H9 (cell line): ENCODE measurements around the gene TMEM187. TPM values are rescaled to one million over a fixed set of nuclear protein-coding genes. Genes with fewer than 3 reads are reported as not detected.

Source experiments
- DNase-seq: peaks from one replicate; pipeline ENCODE4 v3.0.0-alpha.2; 2017
- H2AFZ ChIP-seq: one replicate; pipeline ENCODE4 v1.6.1; 2013; ENCODE audit warnings: mild to moderate bottlenecking, low read length, control low read depth, moderate library complexity
- H2AK5ac ChIP-seq: 2 replicates; pipeline ENCODE4 v1.6.1; 2013; ENCODE audit warnings: low read length, control low read depth, mixed read lengths; ENCODE audit not compliant: insufficient read length
- H2BK120ac ChIP-seq: one replicate; pipeline ENCODE4 v1.6.1; 2013; ENCODE audit warnings: low read depth, mild to moderate bottlenecking, low read length, control low read depth, inconsistent platforms; ENCODE audit not compliant: poor library complexity, severe bottlenecking
- H2BK12ac ChIP-seq: 2 replicates; pipeline ENCODE4 v1.6.1; 2013; ENCODE audit warnings: low read length, control low read depth, mixed read lengths, low read depth; ENCODE audit not compliant: insufficient read length
- H2BK15ac ChIP-seq: 2 replicates; pipeline ENCODE4 v1.6.1; 2013; ENCODE audit warnings: low read depth, low read length, control low read depth
- H2BK20ac ChIP-seq: one replicate; pipeline ENCODE4 v1.6.1; 2013; ENCODE audit warnings: low read depth, mild to moderate bottlenecking, low read length, control low read depth, inconsistent platforms; ENCODE audit not compliant: poor library complexity, severe bottlenecking
- H2BK5ac ChIP-seq: 2 replicates; pipeline ENCODE4 v1.6.1; 2013; ENCODE audit warnings: low read length, control low read depth, mixed read lengths; ENCODE audit not compliant: insufficient read length
- H3K14ac ChIP-seq: 2 replicates; pipeline ENCODE4 v1.6.1; 2013; ENCODE audit warnings: low read length, control low read depth; ENCODE audit not compliant: insufficient read depth
- H3K18ac ChIP-seq: 2 replicates; pipeline ENCODE4 v1.6.1; 2013; ENCODE audit warnings: low read depth, mild to moderate bottlenecking, mixed read lengths, low read length, control low read depth; ENCODE audit not compliant: insufficient read length
- H3K23ac ChIP-seq: 2 replicates; pipeline ENCODE4 v1.6.1; 2013; ENCODE audit warnings: low read length, control low read depth, mixed read lengths, low read depth; ENCODE audit not compliant: insufficient read length
- H3K23me2 ChIP-seq: 2 replicates; pipeline ENCODE4 v1.6.1; 2013; ENCODE audit warnings: low read depth, mild to moderate bottlenecking, mixed read lengths, low read length, control low read depth; ENCODE audit not compliant: insufficient read length, poor library complexity, severe bottlenecking
- H3K27ac ChIP-seq: 2 replicates; pipeline ENCODE4 v1.5.1; 2013; ENCODE audit warnings: low read length, control low read depth, mixed read lengths, low read depth; ENCODE audit not compliant: insufficient read length
- H3K27me3 ChIP-seq: 2 replicates; pipeline ENCODE4 v1.6.1; 2013; ENCODE audit warnings: low read length, control low read depth, inconsistent platforms; ENCODE audit not compliant: insufficient read depth
- H3K4ac ChIP-seq: 2 replicates; pipeline ENCODE4 v1.6.1; 2013; ENCODE audit warnings: low read depth, mild to moderate bottlenecking, control low read depth, inconsistent platforms, low read length, moderate library complexity
- H3K4me1 ChIP-seq: 2 replicates; pipeline ENCODE4 v1.6.1; 2013; ENCODE audit warnings: low read length, control low read depth, inconsistent platforms; ENCODE audit not compliant: insufficient read depth
- H3K4me2 ChIP-seq: 2 replicates; pipeline ENCODE4 v1.6.1; 2013; ENCODE audit warnings: low read length, control low read depth, mixed read lengths; ENCODE audit not compliant: insufficient read length, insufficient read depth
- H3K56ac ChIP-seq: 2 replicates; pipeline ENCODE4 v1.6.1; 2013; ENCODE audit warnings: low read depth, mild to moderate bottlenecking, mixed read lengths, low read length, control low read depth; ENCODE audit not compliant: insufficient read length
- H3K79me1 ChIP-seq: 2 replicates; pipeline ENCODE4 v1.6.1; 2013; ENCODE audit warnings: low read depth, mild to moderate bottlenecking, moderate library complexity, low read length, control low read depth, inconsistent platforms; ENCODE audit not compliant: insufficient read depth, poor library complexity, severe bottlenecking
- H3K79me2 ChIP-seq: 2 replicates; pipeline ENCODE4 v1.6.1; 2013; ENCODE audit warnings: low read length, control low read depth, inconsistent platforms; ENCODE audit not compliant: insufficient read depth
- H3K9ac ChIP-seq: 2 replicates; pipeline ENCODE4 v1.6.1; 2013; ENCODE audit warnings: low read length, control low read depth, mixed read lengths; ENCODE audit not compliant: insufficient read length; ENCODE audit errors: extremely low read depth
- H3K9me3 ChIP-seq: one replicate; pipeline ENCODE4 v1.6.1; 2013; ENCODE audit warnings: low read depth, low read length, inconsistent platforms; ENCODE audit not compliant: control insufficient read depth
- H3T11ph ChIP-seq: one replicate; pipeline ENCODE4 v1.6.1; 2013; ENCODE audit warnings: mild to moderate bottlenecking, low read length, control low read depth, inconsistent platforms
- H4K20me1 ChIP-seq: one replicate; pipeline ENCODE4 v1.6.1; 2013; ENCODE audit not compliant: control insufficient read depth, insufficient read length, insufficient read depth
- H4K5ac ChIP-seq: 2 replicates; pipeline ENCODE4 v1.6.1; 2013; ENCODE audit warnings: low read depth, mild to moderate bottlenecking, mixed read lengths, low read length, control low read depth; ENCODE audit not compliant: insufficient read length
- H4K8ac ChIP-seq: replicated peaks from 2 replicates; pipeline ENCODE4 v1.6.1; 2013; ENCODE audit warnings: low read length, control low read depth, mixed read lengths, low read depth; ENCODE audit not compliant: insufficient read length
- H4K91ac ChIP-seq: 2 replicates; pipeline ENCODE4 v1.6.1; 2013; ENCODE audit warnings: low read depth, mild to moderate bottlenecking, moderate library complexity, mixed read lengths, low read length, control low read depth; ENCODE audit not compliant: insufficient read length
- H3K27ac Mint-ChIP-seq, 3 experiments: 2 replicates in 2 of 3; 3 replicates in 1 of 3; pipeline ENCODE4 v1.8.0; 2020 to 2021; ENCODE audit warnings: mixed read lengths in 3 of 3, mild to moderate bottlenecking in 1 of 3, moderate library complexity in 1 of 3
- H3K27me3 Mint-ChIP-seq: 2 replicates; pipeline ENCODE4 v1.8.0; 2021; ENCODE audit warnings: low read depth, mild to moderate bottlenecking, moderate library complexity, mixed read lengths
- H3K36me3 Mint-ChIP-seq, 3 experiments: 2 replicates in 2 of 3; 3 replicates in 1 of 3; pipeline ENCODE4 v1.8.0; 2020 to 2021; ENCODE audit warnings: low read depth in 3 of 3, mixed read lengths in 3 of 3; ENCODE audit not compliant: insufficient read depth in 1 of 3
- H3K4me1 Mint-ChIP-seq, 2 experiments: 2 replicates each; pipeline ENCODE4 v1.8.0; 2020; ENCODE audit warnings: mixed read lengths in 2 of 2
- H3K4me3 Mint-ChIP-seq, 2 experiments: 2 replicates in 1 of 2; 3 replicates in 1 of 2; pipeline ENCODE4 v1.8.0; 2020 to 2021; ENCODE audit warnings: mild to moderate bottlenecking in 2 of 2, mixed read lengths in 2 of 2, moderate library complexity in 1 of 2
- H3K9me3 Mint-ChIP-seq, 2 experiments: 2 replicates in 1 of 2; 3 replicates in 1 of 2; pipeline ENCODE4 v1.8.0; 2020; ENCODE audit warnings: mild to moderate bottlenecking in 2 of 2, mixed read lengths in 2 of 2, moderate library complexity in 1 of 2
- WGBS: extraction: QIAGEN DNeasy Blood & Tissue Kit; methylation state at CpG from one replicate; pipeline ENCODE4 v1.1.7; 2013; ENCODE audit warnings: missing lambda C conversion rate, low lambda C conversion rate, mixed read lengths; ENCODE audit not compliant: insufficient read length; ENCODE audit errors: extremely low coverage; 5-methylcytosine and 5-hydroxymethylcytosine counted together
- total RNA-seq: library from RNA; stranded (reverse); gene quantifications from 2 replicates; pipeline ENCODE4 v1.2.1, GENCODE V29; 2021
- TF ChIP-seq, protein P1 (sequence below): fragments of 200-600 bp; sonication (generic); conservative IDR thresholded peaks from 3 replicates; pipeline ENCODE4 v1.8.0; 2021; ENCODE audit warnings: antibody characterized with exemption, mild to moderate bottlenecking

Gene TMEM187
- total RNA-seq, 1 experiment from 2014 or later = 2.7 TPM

DNA sequence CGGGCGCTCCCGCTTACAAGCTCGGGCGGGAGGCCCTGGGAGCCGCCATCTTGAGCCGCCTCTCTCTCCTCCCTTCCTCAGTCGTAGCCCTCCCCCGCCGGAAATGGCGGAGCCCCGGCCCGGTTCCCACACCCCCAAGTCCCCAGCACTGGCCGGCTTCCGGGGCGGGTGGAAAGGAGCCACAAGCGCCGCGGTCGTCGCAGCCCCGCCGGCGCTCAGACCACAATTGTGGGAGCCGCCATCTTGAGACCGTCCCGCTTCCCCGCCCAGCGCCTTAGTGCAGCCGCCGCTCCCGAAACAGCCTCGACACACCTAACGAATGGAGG, 1.5 kb upstream of the TMEM187 start:
- no peak overlapping the region for H2BK12ac ChIP-seq
- H4K8ac ChIP-seq = no peak overlapping the region
- H3K18ac ChIP-seq = peak overlapping the region; percentile 100
- H3K4me1 ChIP-seq = peaks cover 4% of the 10 kb centered on the region; the same call in 1 of the 2 replicates
- peaks cover 18% of the 10 kb centered on the region for H3K23me2 ChIP-seq
- H2BK120ac ChIP-seq = peak overlapping the region; percentile 98
- peaks cover 39 to 51% of the 10 kb centered on the region in 2 experiments for H3K4me1 Mint-ChIP-seq
- peaks cover 4 to 7% of the 10 kb centered on the region in 2 experiments; a peak in 3 of 5 replicates for H3K9me3 Mint-ChIP-seq
- H3K9me3 ChIP-seq = no peaks in the 10 kb centered on the region
- H3K36me3 Mint-ChIP-seq = peaks cover 8 to 25% (median 11%) of the 10 kb centered on the region in 3 experiments
- DNase-seq = peak; percentile 74
- H2BK5ac ChIP-seq = peak overlapping the region; percentile 94
- WGBS = no CpG with 5 or more reads among the region's 34 CpGs
- H3K4me3 Mint-ChIP-seq = peak overlapping the region; percentile 100
- no peaks in the 10 kb centered on the region for H3K27me3 ChIP-seq
- H3K56ac ChIP-seq = peak overlapping the region; percentile 83
- H4K5ac ChIP-seq = peak overlapping the region; percentile 88
- H3T11ph ChIP-seq = no peak overlapping the region
- peak overlapping the region; percentile 99 for H3K9ac ChIP-seq
- TF ChIP-seq, protein P1, sequence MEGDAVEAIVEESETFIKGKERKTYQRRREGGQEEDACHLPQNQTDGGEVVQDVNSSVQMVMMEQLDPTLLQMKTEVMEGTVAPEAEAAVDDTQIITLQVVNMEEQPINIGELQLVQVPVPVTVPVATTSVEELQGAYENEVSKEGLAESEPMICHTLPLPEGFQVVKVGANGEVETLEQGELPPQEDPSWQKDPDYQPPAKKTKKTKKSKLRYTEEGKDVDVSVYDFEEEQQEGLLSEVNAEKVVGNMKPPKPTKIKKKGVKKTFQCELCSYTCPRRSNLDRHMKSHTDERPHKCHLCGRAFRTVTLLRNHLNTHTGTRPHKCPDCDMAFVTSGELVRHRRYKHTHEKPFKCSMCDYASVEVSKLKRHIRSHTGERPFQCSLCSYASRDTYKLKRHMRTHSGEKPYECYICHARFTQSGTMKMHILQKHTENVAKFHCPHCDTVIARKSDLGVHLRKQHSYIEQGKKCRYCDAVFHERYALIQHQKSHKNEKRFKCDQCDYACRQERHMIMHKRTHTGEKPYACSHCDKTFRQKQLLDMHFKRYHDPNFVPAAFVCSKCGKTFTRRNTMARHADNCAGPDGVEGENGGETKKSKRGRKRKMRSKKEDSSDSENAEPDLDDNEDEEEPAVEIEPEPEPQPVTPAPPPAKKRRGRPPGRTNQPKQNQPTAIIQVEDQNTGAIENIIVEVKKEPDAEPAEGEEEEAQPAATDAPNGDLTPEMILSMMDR = no peak
- no peak overlapping the region for H2BK20ac ChIP-seq
- peak overlapping the region; percentile 88; the same call in 1 of the 2 replicates for H3K4ac ChIP-seq
- H2AK5ac ChIP-seq = no peak overlapping the region
- peak overlapping the region; percentile 100 for H3K27ac Mint-ChIP-seq
- H3K27ac ChIP-seq = peak overlapping the region; percentile 94
- H2BK15ac ChIP-seq = no peak overlapping the region; the same call in 1 of the 2 replicates
- H2AFZ ChIP-seq = no peak overlapping the region
- H3K4me2 ChIP-seq = peak overlapping the region; percentile 80
- H4K91ac ChIP-seq = peak overlapping the region; percentile 81
- H3K23ac ChIP-seq = no peak overlapping the region
- H3K14ac ChIP-seq = peak overlapping the region; percentile 100
- H3K79me2 ChIP-seq = peaks cover 36% of the 10 kb centered on the region; the same call in 1 of the 2 replicates
- H3K27me3 Mint-ChIP-seq = no peaks in the 10 kb centered on the region
- no peaks in the 10 kb centered on the region for H3K79me1 ChIP-seq
- no peaks in the 10 kb centered on the region for H4K20me1 ChIP-seq
